Measurements from ENCODE around the gene GFER. TPM values are rescaled to one million over a fixed set of nuclear protein-coding genes. Genes with fewer than 3 reads are reported as not detected.

The GFER gene
- polyA plus RNA-seq, 1 experiment, result 15.8 TPM

- no peak for DNase-seq (ENCODE audit: low read depth, low spot score)
- Histone ChIP-seq H3K27me3 (ENCODE audit: control insufficient read depth, insufficient read depth, low read length) (no peaks in the 10 kb centered on the region), H3K9me3 (ENCODE audit: control insufficient read depth, insufficient read depth, low read length) (no peaks in the 10 kb centered on the region; the same call in 1 of the 2 replicates), H3K27ac (ENCODE audit: low read depth, low read length) (no peak overlapping the region), H3K4me3 (ENCODE audit: low read depth, low read length) (no peak overlapping the region)
- POLR2A ChIA-PET, result interaction anchor here (1.6 to 1.9 kb wide), 2 partner anchors 13 to 20 kb away, joined by 5 to 6 read pairs; partner anchors contain the start of gene RPS2
- no peak for TF ChIP-seq CTCF (IDR thresholded peaks at IDR 0.05; ENCODE audit: low read depth, low read length)
- CTCF ChIA-PET, result no interaction called here
Measured at GRCh38 chr16:1944612-1945199, 39.3 kb upstream of the GFER start.

- Histone ChIP-seq H3K4me3 (ENCODE audit: low read depth, low read length) (no peak overlapping the region), H3K27ac (ENCODE audit: low read depth, low read length) (no peak overlapping the region), H3K9me3 (ENCODE audit: control insufficient read depth, insufficient read depth, low read length) (no peaks in the 10 kb centered on the region; the same call in 1 of the 2 replicates), H3K27me3 (ENCODE audit: control insufficient read depth, insufficient read depth, low read length) (no peaks in the 10 kb centered on the region)
- ChIA-PET CTCF (no interaction called here), POLR2A (interaction anchor here (1.6 kb wide), 1 partner anchor 19 kb away, joined by 5 read pairs; the partner anchor contains the start of gene RPS2)
- no peak for DNase-seq (ENCODE audit: low read depth, low spot score)
- TF ChIP-seq CTCF (IDR thresholded peaks at IDR 0.05; ENCODE audit: low read depth, low read length), result no peak
Measured at GRCh38 chr16:1945559-1946391, 38.2 kb upstream of the GFER start.

- POLR2A ChIA-PET, result interaction anchor here (1.6 kb wide), 1 partner anchor 18 kb away, joined by 5 read pairs; the partner anchor contains the start of gene RPS2
- Histone ChIP-seq H3K9me3 (ENCODE audit: control insufficient read depth, insufficient read depth, low read length) (no peaks in the 10 kb centered on the region; the same call in 1 of the 2 replicates), H3K27ac (ENCODE audit: low read depth, low read length) (no peak overlapping the region), H3K27me3 (ENCODE audit: control insufficient read depth, insufficient read depth, low read length) (no peaks in the 10 kb centered on the region), H3K4me3 (ENCODE audit: low read depth, low read length) (no peak overlapping the region)
- CTCF ChIA-PET, result no interaction called here
- DNase-seq (ENCODE audit: low read depth, low spot score), result no peak
- no peak for TF ChIP-seq CTCF (IDR thresholded peaks at IDR 0.05; ENCODE audit: low read depth, low read length)
Measured at GRCh38 chr16:1946495-1947368, 37.3 kb upstream of the GFER start.

GRCh38 chr16:1947369-1947670 is 36.7 kb upstream of the GFER start:
- no peak for DNase-seq (ENCODE audit: low read depth, low spot score)
- ChIA-PET CTCF (no interaction called here), POLR2A (interaction anchor here (0.6 to 1.1 kb wide), 2 partner anchors 18 to 120 kb away, joined by 3 to 5 read pairs; partner anchors contain the start of gene RPS2)
- H3K4me3 ChIP-seq (ENCODE audit: low read depth, low read length), result no peak overlapping the region
- H3K27ac ChIP-seq (ENCODE audit: low read depth, low read length), result no peak overlapping the region
- TF ChIP-seq CTCF (IDR thresholded peaks at IDR 0.05; ENCODE audit: low read depth, low read length), result no peak
- no peaks in the 10 kb centered on the region for H3K27me3 ChIP-seq (ENCODE audit: control insufficient read depth, insufficient read depth, low read length)
- no peaks in the 10 kb centered on the region; the same call in 1 of the 2 replicates for H3K9me3 ChIP-seq (ENCODE audit: control insufficient read depth, insufficient read depth, low read length)

Measured in AG04450 (cell line).